ENCODE measurements around the gene CD2.
"Not testable (repeated sequence)": the region's sequence is repeated elsewhere in the genome, so short reads cannot be mapped to it uniquely, and the experiment has no call there.

Gene CD2

DNA sequence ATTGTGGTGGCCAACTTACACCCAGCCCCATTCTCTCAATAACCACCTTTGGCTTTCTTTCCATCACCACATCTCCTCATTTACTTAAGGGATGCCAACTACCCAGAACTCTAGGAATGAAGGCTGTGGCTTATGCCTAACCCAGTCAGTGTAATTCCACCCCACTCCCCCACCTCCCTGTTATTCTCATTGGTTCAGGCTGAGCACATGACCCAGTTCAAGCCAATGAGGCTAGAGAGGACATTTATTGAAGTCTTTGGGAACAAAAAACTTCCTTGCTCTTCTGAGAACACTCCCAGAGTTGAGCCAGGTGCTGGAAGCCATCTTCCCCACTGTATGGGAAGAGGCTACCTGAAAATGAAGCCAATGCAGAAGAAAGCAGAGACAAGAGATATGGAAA is 22.8 kb upstream of the CD2 start:
- DNase-seq (ENCODE audit: low read depth in 2 of 2) = no peak

DNA sequence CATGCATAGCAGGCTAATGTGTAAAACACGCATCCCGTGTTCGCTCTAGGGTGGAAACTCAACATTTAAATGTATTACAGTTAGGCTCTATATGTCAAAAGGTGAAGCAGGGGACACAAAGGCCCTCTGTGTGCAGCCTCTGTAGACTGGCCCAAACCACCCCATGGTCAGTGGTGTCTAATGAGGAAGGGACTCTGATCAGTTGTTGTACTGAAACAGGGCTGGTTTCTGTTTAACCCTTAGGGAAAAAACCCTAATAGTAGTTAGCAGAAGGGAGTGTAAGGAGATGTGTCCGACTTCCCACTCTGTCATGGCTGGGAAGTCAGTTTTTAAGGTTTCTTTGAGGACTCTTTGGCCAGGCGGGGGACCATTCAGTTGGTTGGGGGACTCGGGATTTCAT is 21.5 kb upstream of the CD2 start:
- no peak for DNase-seq (ENCODE audit: low read depth in 2 of 2)

DNA sequence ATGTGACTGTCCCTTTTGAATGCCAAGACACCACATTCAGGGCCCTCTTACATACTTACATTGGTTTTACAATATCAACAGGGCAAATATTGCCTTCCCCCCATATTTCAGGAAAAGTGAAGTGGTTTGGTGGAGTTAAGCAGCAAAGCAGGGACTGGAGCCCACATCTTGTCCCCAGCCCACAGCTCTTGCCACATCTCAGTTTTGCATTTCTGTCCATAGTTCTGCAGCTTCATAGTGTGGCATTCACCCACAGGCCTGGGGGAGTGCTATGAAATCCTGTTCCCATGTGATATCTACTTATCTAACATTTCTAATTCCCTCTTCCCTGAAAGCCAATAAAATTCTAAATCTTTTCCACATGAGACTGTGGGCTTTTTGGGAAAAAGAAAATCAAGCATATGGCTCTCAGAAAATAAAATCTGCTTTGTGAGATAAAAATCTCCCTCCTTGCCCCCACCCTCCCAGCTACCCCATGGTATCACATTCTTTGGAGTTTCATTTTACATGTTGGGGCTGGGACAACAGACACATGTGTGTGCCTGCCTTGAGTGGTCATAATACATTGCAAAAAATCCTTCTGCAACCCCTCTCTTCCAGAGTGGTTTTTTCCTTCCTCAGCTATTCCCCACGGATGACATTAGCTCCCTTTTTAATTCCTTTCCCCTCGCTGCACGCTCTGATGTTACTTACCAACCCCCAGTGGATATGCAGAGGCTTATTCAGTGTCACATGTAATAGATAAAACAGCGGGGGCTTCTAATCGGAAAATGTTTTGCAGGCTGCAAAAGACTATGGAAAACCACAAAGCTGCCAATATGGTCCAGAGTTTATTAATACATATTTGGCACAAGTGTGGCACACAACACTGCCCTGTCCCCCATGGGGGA is 20.5 kb upstream of the CD2 start:
- DNase-seq (ENCODE audit: low read depth in 2 of 2) = no peak

- DNase-seq (ENCODE audit: low read depth in 2 of 2) = no peak
Observed at GRCh38 chr1:116735246-116735645, 19.0 kb upstream of the CD2 start.

DNA sequence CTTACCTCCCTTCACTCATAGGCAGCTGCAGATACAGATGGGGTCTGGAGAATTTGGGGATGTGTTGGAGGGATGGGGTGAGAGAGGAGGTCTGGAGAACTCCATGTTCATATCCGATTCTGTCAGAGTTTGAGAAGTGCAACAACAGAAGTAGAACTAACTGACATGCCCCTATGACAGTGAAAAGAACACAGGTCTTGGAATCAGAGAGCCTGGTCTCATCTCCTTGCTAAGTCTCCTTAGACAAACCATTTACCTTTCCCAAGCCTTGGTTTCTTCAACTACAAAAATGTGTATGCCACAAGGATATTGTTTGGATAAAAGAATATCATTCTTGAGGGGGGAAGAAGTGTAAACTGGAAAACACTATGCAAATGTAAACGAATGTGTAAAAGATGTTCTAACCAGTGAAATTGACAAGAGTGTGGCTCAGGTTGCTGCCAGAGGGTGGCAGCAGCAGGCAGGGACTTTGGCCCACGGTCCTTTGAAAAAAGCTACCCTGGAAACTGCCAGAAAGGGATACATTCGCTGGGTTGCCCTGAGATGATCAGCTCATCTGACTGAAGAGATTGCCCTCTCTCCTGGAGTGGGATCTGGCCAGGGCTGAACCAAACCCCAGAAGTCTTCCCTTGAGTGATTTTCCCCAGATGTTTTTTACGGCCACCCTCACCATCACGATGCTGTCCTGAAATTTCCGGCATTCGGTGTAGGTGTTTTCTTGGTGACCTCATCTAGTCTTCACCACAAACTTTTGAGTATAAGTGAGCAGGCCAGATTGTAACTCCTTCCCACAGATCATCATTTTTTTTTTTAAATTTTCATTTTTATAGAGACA is 17.0 kb upstream of the CD2 start:
- DNase-seq (ENCODE audit: low read depth in 2 of 2) = peak; percentile 13 to 15

GRCh38 chr1:116737855-116738321 is 16.3 kb upstream of the CD2 start:
- DNase-seq (ENCODE audit: low read depth in 2 of 2) = no peak

GRCh38 chr1:116738673-116739370 is 15.4 kb upstream of the CD2 start:
- no peak for DNase-seq (ENCODE audit: low read depth in 2 of 2)

- DNase-seq (ENCODE audit: low read depth in 2 of 2) = no peak
Observed at GRCh38 chr1:116739371-116740012, 14.7 kb upstream of the CD2 start.

- no peak for DNase-seq (ENCODE audit: low read depth in 2 of 2)
Observed at GRCh38 chr1:116740296-116740695, 13.9 kb upstream of the CD2 start.

- no peak for DNase-seq (ENCODE audit: low read depth in 2 of 2)
Observed at GRCh38 chr1:116740746-116741145, 13.5 kb upstream of the CD2 start.

GRCh38 chr1:116741836-116742565 is 12.2 kb upstream of the CD2 start:
- no peak for DNase-seq (ENCODE audit: low read depth in 2 of 2)

GRCh38 chr1:116743535-116743934 is 10.7 kb upstream of the CD2 start:
- DNase-seq (ENCODE audit: low read depth in 2 of 2) = no peak

GRCh38 chr1:116748272-116748671 is 6.0 kb upstream of the CD2 start:
- no peak for DNase-seq (ENCODE audit: low read depth in 2 of 2)

DNA sequence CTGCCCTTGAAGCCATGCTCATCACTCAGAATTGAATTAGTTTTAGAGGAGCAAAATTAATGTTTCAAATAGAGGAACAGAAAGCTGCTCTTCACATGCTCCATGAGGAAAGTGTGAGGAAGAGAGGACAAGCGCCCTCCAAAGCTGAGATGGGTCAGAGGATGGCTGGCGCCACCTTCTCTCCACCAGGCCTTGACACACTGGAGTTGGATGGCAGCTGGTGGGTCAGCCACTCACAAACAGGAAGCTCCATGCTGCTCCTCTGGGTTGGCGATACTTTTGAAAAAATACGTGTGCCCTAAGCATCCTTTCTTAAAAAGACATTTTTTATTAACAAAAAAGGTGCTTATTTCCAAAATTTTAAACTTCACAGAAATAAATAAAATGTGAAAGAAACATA is 3.1 kb upstream of the CD2 start:
- DNase-seq (ENCODE audit: low read depth in 2 of 2) = no peak

DNA sequence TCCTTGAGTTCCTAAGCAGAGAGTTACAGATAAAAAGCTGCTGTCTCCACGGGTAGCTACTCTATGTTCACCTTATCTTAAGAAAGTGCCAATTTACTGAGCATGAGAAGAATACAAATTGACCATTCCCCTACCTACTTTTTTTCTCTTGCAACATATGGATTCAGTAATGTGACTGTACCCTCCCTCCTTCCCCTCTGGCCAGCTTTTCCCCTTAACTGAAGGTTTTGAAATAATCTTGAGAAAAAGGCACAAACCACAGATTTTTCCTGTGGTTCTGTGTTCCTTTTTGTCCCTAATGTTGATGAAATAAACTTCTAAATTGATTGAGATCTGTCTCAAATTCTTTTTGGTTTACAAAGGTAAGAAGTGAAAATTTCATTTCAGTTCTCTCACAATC is 2.6 kb upstream of the CD2 start:
- DNase-seq (ENCODE audit: low read depth in 2 of 2) = no peak

- no peak for DNase-seq (ENCODE audit: low read depth in 2 of 2)
Observed at GRCh38 chr1:116753312-116753711, 918 bp upstream of the CD2 start.

- DNase-seq (ENCODE audit: low read depth in 2 of 2) = no peak
Observed at GRCh38 chr1:116755066-116755465, 836 bp downstream of the CD2 start.

- no peak for DNase-seq (ENCODE audit: low read depth in 2 of 2)
Observed at GRCh38 chr1:116755681-116756080, 1.5 kb downstream of the CD2 start.

GRCh38 chr1:116756092-116756491 is 1.9 kb downstream of the CD2 start:
- not testable (repeated sequence) for DNase-seq (ENCODE audit: low read depth in 2 of 2)

- not testable (repeated sequence) for DNase-seq (ENCODE audit: low read depth in 2 of 2)
Observed at GRCh38 chr1:116758456-116758815, 4.2 kb downstream of the CD2 start.

- no peak for DNase-seq (ENCODE audit: low read depth in 2 of 2)
Observed at GRCh38 chr1:116759636-116760035, 5.4 kb downstream of the CD2 start.
